Rectal smooth muscle tissue (tissue), 1 donor: ENCODE measurements around the gene CNGA4.
A peak's percentile ranks its signal among the peaks of the same experiment; 100 is the strongest.
"Not testable (repeated sequence)": the region's sequence is repeated elsewhere in the genome, so short reads cannot be mapped to it uniquely, and the experiment has no call there.

ENCODE experiments used
- H3K27ac ChIP-seq: one replicate; pipeline ENCODE4 v1.7.0; 2013; ENCODE audit warnings: low read depth, low read length, inconsistent platforms
- H3K27me3 ChIP-seq: one replicate; pipeline ENCODE4 v1.7.0; 2013; ENCODE audit warnings: low read length; ENCODE audit not compliant: control insufficient read depth, insufficient read depth
- H3K36me3 ChIP-seq: one replicate; pipeline ENCODE4 v1.7.0; 2013; ENCODE audit warnings: low read length; ENCODE audit not compliant: control insufficient read depth, insufficient read depth
- H3K4me1 ChIP-seq: one replicate; pipeline ENCODE4 v1.7.0; 2013; ENCODE audit warnings: low read length; ENCODE audit not compliant: control insufficient read depth, insufficient read depth
- H3K4me3 ChIP-seq: one replicate; pipeline ENCODE4 v1.7.0; 2013; ENCODE audit warnings: low read length
- H3K9ac ChIP-seq: one replicate; pipeline ENCODE4 v1.7.0; 2013; ENCODE audit warnings: low read length

The CNGA4 gene

DNA sequence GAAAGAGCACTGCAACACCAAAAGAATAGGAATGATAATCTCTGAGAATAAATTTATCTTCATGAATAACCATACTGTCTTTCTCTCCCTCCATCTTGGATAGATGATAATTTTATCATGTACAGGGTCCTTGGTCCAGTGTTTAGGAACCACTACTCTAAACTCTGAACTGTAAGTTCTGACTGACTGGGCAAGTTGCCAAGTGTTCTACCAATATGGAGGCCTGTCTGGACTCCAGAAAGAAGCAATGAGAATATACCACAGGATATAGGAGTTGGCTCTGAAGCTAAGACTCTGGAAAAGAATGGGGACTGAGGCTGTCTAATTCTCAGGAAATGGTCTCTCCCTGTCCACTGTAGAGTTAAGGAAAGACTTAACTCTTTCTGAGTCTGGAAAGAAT is 6.0 kb upstream of the CNGA4 start:
- Histone ChIP-seq H3K9ac (no peak overlapping the region), H3K27ac (no peak overlapping the region), H3K27me3 (no peaks in the 10 kb centered on the region), H3K36me3 (no peaks in the 10 kb centered on the region), H3K4me1 (peaks cover 3% of the 10 kb centered on the region), H3K4me3 (no peak overlapping the region)

DNA sequence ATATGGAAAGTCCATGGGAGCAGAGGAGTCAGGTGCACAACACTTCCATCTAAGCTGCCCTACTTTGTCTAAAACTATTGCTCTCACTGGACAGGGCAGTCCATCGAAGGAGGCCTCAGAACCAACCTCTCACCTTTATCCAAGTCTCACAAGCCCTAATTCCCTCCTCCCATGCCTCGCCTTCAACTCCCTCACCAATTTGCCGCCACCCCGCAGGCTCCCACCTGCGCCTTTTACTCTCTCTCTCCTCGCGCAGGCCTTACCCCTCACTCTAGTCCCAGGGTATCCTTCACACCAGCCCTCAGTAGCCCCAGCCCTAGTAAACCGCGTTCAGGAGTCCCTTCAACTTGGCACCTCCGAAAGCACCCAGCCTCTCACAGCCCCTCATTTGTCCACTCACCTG is 4.9 kb upstream of the CNGA4 start:
- H3K27ac ChIP-seq, result peak overlapping the region; percentile 87
- peak overlapping the region; percentile 83 for H3K9ac ChIP-seq
- peak overlapping the region; percentile 97 for H3K4me3 ChIP-seq
- no peaks in the 10 kb centered on the region for H3K27me3 ChIP-seq
- peaks cover 3% of the 10 kb centered on the region for H3K4me1 ChIP-seq
- no peaks in the 10 kb centered on the region for H3K36me3 ChIP-seq

DNA sequence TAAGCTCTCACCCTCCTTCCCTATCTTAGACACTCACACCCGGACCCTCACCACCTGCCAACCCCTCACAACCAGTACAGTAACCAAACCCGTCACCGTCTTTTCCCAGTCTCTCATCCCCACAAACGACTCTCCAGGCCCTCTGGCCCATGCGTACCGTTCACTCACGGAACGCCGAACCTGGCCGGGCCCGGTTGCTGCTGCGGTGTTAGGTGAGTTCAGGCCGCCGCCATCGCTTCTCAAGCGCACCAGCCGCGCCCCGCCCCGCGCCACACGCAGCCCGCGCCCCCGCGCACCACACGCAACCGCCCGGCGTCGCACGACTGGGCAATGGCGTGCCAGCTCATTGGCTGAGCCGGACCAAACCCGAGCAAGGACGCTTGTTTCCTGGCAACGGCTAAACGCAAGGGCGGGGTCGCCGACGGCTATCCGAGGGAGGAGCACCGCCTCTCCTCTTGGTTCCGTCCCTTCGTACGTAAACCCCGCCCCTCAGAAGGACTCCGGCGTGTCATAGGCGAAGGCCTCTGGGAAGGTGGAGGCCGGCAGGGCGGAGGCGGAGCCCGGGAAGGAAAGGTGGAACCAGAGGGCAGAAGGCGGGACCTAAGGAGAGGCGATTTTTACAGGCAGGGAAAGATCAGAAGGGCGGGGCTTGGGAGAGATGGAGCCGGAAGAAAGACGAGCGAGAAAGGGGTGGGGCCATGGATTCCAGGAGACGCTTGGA is 4.3 kb upstream of the CNGA4 start, which contains the start of gene FHIP1B:
FHIP1B (minus strand) TSS at position 250 of the 721 bp plus-strand sequence. CDS start 10,120 bp downstream, outside the sequence.
- Histone ChIP-seq H3K27me3 (no peaks in the 10 kb centered on the region), H3K4me1 (peaks cover 3% of the 10 kb centered on the region), H3K4me3 (peak within 1 kb of the TSS; percentile 97), H3K27ac (peak within 1 kb of the TSS; percentile 94), H3K36me3 (no peaks in the 10 kb centered on the region), H3K9ac (peak within 1 kb of the TSS; percentile 92)

DNA sequence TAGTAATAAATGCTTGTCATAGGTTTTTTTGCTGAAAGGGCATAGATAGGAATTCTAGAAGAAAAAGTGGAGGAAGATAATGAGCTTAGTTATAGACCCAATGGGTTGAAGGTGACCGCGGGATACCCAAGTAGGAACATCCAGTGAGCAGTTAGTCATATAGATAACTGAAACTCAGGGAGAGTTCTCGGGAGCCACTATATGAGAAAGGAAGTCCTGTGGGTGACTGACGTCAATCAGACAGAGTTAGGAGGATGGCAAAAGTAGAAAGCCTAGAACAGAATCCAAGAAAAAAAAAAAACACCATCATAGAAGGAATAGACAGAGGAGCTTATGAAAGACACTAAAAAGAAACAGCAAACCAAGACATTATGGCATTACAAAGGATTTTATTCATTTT is 1.6 kb upstream of the CNGA4 start:
- H3K27ac ChIP-seq, result no peak overlapping the region
- H3K27me3 ChIP-seq, result no peaks in the 10 kb centered on the region
- no peaks in the 10 kb centered on the region for H3K36me3 ChIP-seq
- peaks cover 3% of the 10 kb centered on the region for H3K4me1 ChIP-seq
- no peak overlapping the region for H3K9ac ChIP-seq
- no peak overlapping the region for H3K4me3 ChIP-seq

DNA sequence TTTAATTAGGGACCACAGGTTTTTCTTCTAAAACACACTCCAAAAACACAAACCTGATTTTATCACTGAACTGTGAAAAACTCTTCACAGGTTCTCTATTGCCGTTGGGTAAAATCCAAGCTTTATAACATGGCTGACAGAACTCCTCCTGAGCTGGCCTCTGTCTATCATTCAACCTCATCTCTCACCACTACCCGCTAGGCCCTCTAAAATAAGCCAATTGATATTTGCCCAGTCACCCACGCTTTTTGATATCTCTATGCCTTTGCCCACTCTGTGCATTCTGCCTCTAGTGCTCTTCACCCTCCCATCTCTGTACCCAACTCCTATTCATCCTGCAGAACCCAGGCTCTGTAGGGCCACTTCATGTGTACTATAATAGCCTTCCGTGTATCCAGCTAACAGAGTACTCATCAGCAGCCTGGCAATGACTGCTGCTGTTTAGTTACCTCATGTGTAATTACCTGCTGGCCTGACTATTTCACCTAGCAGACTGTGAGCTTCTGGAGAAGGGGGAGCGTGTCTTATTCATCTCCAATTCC is 1.1 kb upstream of the CNGA4 start:
- Histone ChIP-seq H3K27me3 (no peaks in the 10 kb centered on the region), H3K4me1 (peaks cover 3% of the 10 kb centered on the region), H3K36me3 (no peaks in the 10 kb centered on the region)

DNA sequence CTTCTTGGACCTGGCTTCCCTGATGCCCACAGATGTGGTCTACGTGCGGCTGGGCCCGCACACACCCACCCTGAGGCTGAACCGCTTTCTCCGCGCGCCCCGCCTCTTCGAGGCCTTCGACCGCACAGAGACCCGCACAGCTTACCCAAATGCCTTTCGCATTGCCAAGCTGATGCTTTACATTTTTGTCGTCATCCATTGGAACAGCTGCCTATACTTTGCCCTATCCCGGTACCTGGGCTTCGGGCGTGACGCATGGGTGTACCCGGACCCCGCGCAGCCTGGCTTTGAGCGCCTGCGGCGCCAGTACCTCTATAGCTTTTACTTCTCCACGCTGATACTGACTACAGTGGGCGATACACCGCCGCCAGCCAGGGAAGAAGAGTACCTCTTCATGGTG is 1.2 kb downstream of the CNGA4 start:
- Histone ChIP-seq H3K4me3 (no peak overlapping the region), H3K36me3 (no peaks in the 10 kb centered on the region), H3K27me3 (no peaks in the 10 kb centered on the region), H3K27ac (no peak overlapping the region), H3K4me1 (no peaks in the 10 kb centered on the region), H3K9ac (no peak overlapping the region)

More for the DNA sequence above, 1.1 kb upstream of the CNGA4 start:
- Histone ChIP-seq H3K27ac (no peak overlapping the region), H3K9ac (no peak overlapping the region), H3K4me3 (no peak overlapping the region)

DNA sequence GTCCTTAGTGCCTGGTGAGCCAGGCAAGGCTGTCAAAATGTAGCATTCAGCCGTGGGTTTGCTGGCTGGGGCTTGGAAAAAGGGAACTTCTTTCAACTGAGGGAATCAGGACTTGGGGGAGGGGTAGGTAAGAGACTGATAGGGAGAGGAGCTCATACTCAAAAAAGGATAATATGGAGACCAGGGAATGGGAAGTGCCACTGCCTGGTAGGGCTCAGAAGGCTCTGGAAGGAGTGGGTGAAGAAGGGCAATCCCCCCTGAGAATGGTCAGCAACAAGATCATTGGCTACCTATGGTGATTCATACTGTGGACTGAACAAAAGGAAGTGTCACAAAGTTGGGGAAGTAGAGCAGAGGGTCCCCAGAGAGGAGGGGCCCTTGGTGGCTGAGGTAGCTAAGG is 1.9 kb downstream of the CNGA4 start:
- Histone ChIP-seq H3K4me3 (no peak overlapping the region), H3K4me1 (no peaks in the 10 kb centered on the region), H3K36me3 (no peaks in the 10 kb centered on the region), H3K27me3 (no peaks in the 10 kb centered on the region), H3K9ac (no peak overlapping the region), H3K27ac (no peak overlapping the region)

DNA sequence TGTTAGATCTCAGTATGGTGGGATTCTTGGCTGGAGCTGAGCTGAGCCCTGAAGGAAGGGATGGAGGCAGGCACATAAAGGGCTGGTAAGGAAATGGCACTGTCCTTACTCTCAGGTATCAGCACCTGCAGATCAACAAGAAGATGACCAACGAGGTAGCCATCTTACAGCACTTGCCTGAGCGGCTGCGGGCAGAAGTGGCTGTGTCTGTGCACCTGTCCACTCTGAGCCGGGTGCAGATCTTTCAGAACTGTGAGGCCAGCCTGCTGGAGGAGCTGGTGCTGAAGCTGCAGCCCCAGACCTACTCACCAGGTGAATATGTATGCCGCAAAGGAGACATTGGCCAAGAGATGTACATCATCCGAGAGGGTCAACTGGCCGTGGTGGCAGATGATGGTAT is 2.4 kb downstream of the CNGA4 start:
- Histone ChIP-seq H3K27me3 (no peaks in the 10 kb centered on the region), H3K4me1 (no peaks in the 10 kb centered on the region), H3K36me3 (no peaks in the 10 kb centered on the region), H3K4me3 (no peak overlapping the region), H3K9ac (no peak overlapping the region), H3K27ac (no peak overlapping the region)

DNA sequence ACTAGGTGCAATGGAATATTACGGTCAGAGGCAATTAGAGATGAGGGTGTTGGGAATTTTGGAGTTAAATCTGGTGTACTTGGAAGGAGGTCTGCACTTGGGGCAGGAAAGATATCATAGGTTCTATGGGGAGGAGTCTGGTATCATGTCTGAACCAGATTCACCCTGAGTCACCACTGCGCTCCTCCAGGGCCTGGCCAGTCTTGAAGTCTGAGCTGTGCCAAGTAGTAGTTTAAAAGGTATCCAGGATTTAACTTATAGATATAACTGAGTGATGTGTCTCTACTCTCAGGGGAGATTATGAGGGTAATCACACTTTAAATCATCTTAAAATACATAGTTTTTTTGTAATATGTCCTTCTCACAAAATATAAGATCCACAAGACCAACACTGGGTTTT is 6.6 kb downstream of the CNGA4 start:
- Histone ChIP-seq H3K27ac (no peak overlapping the region), H3K4me1 (no peaks in the 10 kb centered on the region), H3K36me3 (no peaks in the 10 kb centered on the region), H3K4me3 (no peak overlapping the region), H3K27me3 (no peaks in the 10 kb centered on the region), H3K9ac (no peak overlapping the region)

DNA sequence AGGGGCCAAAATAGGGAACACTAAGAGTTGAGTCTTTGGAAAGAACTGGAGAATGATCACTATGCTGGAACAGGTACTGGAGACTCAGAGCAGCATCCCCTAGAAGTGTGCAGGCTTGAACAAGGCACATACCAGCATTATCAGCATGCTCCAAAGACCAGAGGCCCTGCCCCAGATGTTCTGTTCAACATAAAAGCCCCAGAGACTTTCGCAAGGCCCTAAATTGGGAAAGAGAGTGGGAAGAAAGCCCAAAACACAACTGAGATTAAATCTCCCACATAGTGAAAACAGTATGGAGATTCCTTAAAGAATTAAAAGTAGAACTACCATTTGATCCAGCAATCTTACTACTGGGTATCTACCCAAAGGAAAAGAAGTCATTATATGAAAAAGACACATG is 9.4 kb downstream of the CNGA4 start:
- Histone ChIP-seq H3K27ac (no peak overlapping the region), H3K27me3 (no peaks in the 10 kb centered on the region), H3K9ac (no peak overlapping the region), H3K4me3 (no peak overlapping the region), H3K36me3 (no peaks in the 10 kb centered on the region), H3K4me1 (peaks cover 4% of the 10 kb centered on the region)

DNA sequence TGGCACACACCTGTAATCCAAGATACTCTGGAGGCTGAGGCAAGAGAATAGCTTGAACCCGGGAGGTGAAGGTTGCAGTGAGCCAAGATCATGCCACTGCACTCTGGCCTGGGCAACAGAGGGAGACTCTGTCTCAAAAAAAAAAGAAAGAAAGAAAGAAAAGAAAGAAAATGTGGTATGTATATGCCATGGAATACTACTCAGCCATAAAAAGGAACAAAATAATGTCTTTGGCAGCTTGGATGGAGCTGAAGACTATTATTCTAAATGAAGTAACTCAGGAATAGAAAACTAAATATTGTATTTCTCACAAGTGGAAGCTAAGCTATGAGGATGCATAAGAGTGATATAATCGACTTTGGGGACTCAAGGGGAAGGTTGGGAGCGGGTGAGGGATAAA is 10.0 kb downstream of the CNGA4 start:
- H3K27ac ChIP-seq, H3K9ac ChIP-seq, H3K27me3 ChIP-seq, H3K4me3 ChIP-seq, H3K4me1 ChIP-seq, H3K36me3 ChIP-seq: not testable (repeated sequence)

DNA sequence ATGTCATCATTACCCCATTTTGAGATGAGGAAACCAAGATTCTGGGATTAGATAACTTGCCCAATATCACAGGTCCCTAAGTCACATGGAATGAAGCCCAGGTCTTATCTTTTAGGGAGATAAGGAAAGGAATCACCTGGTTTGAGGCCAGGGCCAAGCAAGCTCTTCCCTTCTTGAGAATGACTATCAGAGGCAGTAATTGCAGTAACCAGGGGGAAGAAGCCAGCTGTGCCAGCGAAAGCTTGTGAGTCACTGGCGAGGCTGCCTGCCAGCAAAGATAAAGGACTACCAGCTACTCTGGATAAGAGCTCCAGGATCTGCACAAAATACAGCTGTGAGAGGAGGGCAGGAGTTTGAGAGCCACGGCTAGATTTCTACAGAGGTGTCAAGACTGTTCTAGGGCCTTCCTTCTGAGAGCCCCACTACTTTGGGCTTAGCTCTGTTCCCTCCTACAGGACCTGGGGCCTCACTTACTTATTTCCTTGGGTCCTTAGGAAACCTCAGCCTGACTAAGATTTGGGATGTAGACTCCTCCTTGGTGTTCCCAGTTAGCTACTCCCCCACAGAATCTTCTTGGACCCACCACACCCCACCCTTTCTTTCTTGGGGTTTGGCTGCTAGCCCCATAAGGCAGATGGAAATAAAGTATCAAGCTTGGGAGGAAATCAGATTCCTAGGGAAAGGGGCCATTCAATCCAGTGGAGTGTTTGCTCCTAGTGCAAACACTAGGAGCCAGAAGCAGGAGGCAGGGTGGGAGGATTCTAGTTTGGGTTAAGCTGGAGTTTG is 11.1 kb downstream of the CNGA4 start:
- H3K27me3 ChIP-seq, result no peaks in the 10 kb centered on the region
- H3K9ac ChIP-seq, result no peak overlapping the region
- H3K36me3 ChIP-seq, result no peaks in the 10 kb centered on the region
- H3K27ac ChIP-seq, result peak overlapping the region; percentile 7
- H3K4me3 ChIP-seq, result no peak overlapping the region
- peaks cover 4% of the 10 kb centered on the region for H3K4me1 ChIP-seq
